HEK293 (cell line): Measurements from ENCODE around the gene PDZRN3.

Experiments
- CTCF ChIP-seq: fragments of 450-650 bp; formaldehyde crosslinking; IDR thresholded peaks from 2 replicates; pipeline ENCODE4 v1.5.1; 2016; ENCODE audit warnings: missing biosample characterization, missing genetic modification characterization
- GFI1B ChIP-seq: fragments of 450-650 bp; formaldehyde crosslinking; IDR thresholded peaks from 2 replicates; pipeline ENCODE4 v1.5.1; 2016; ENCODE audit warnings: missing biosample characterization, missing genetic modification characterization
- GLI4 ChIP-seq: fragments of 450-650 bp; formaldehyde crosslinking; IDR thresholded peaks from 2 replicates; pipeline ENCODE4 v1.5.1; 2016; ENCODE audit warnings: missing biosample characterization, missing genetic modification characterization
- INSM2 ChIP-seq: fragments of 450-650 bp; formaldehyde crosslinking; IDR thresholded peaks from 2 replicates; pipeline ENCODE4 v1.5.1; 2016; ENCODE audit warnings: missing biosample characterization, missing genetic modification characterization
- KLF8 ChIP-seq: fragments of 450-650 bp; formaldehyde crosslinking; IDR thresholded peaks from 2 replicates; pipeline ENCODE4 v1.5.1; 2016; ENCODE audit warnings: missing biosample characterization, missing genetic modification characterization
- MEIS1 ChIP-seq: sonication (generic); formaldehyde crosslinking; IDR thresholded peaks from 2 replicates; pipeline ENCODE4 v1.8.1; 2022; ENCODE audit warnings: missing genetic modification reagents, mild to moderate bottlenecking, borderline replicate concordance
- MYNN ChIP-seq: fragments of 450-650 bp; formaldehyde crosslinking; IDR thresholded peaks from 2 replicates; pipeline ENCODE4 v1.5.1; 2016; ENCODE audit warnings: missing biosample characterization, missing genetic modification characterization, borderline replicate concordance
- PRDM1 ChIP-seq: fragments of 450-650 bp; formaldehyde crosslinking; IDR thresholded peaks from 2 replicates; pipeline ENCODE4; 2016; ENCODE audit warnings: missing biosample characterization, missing genetic modification characterization
- RBAK ChIP-seq: fragments of 450-650 bp; formaldehyde crosslinking; IDR thresholded peaks from 2 replicates; pipeline ENCODE4 v1.5.1; 2016; ENCODE audit warnings: missing biosample characterization, missing genetic modification characterization
- SALL2 ChIP-seq: fragments of 450-650 bp; formaldehyde crosslinking; IDR thresholded peaks from 2 replicates; pipeline ENCODE4 v1.5.0; 2017; ENCODE audit warnings: missing biosample characterization, mild to moderate bottlenecking, missing genetic modification characterization, borderline replicate concordance
- SP7 ChIP-seq: fragments of 450-650 bp; formaldehyde crosslinking; IDR thresholded peaks from 2 replicates; pipeline ENCODE4 v1.5.1; 2016; ENCODE audit warnings: missing biosample characterization, missing genetic modification characterization
- TCF7L2 ChIP-seq: IDR thresholded peaks from 2 replicates; pipeline ENCODE4 v1.6.1; 2011; ENCODE audit warnings: low read depth, mild to moderate bottlenecking, inconsistent platforms, low read length, moderate library complexity, borderline replicate concordance
- ZBTB21 ChIP-seq: fragments of 450-650 bp; formaldehyde crosslinking; IDR thresholded peaks from 2 replicates; pipeline ENCODE4 v1.5.1; 2017; ENCODE audit warnings: missing biosample characterization, missing genetic modification characterization
- ZFP37 ChIP-seq: fragments of 450-650 bp; formaldehyde crosslinking; IDR thresholded peaks from 2 replicates; pipeline ENCODE4 v1.5.1; 2016; ENCODE audit warnings: missing biosample characterization, missing genetic modification characterization
- ZNF114 ChIP-seq: fragments of 450-650 bp; formaldehyde crosslinking; IDR thresholded peaks from 2 replicates; pipeline ENCODE4 v1.5.0; 2017; ENCODE audit warnings: missing biosample characterization, missing genetic modification characterization
- ZNF132 ChIP-seq: fragments of 450-650 bp; formaldehyde crosslinking; IDR thresholded peaks from 2 replicates; pipeline ENCODE4 v1.5.1; 2017; ENCODE audit warnings: missing biosample characterization, missing genetic modification characterization, borderline replicate concordance
- ZNF223 ChIP-seq: fragments of 450-650 bp; formaldehyde crosslinking; IDR thresholded peaks from 2 replicates; pipeline ENCODE4 v1.5.1; 2016; ENCODE audit warnings: missing biosample characterization, missing genetic modification characterization
- ZNF23 ChIP-seq: fragments of 450-650 bp; formaldehyde crosslinking; IDR thresholded peaks from 2 replicates; pipeline ENCODE4 v1.5.1; 2016; ENCODE audit warnings: missing biosample characterization, missing genetic modification characterization, borderline replicate concordance
- ZNF335 ChIP-seq: fragments of 450-650 bp; formaldehyde crosslinking; conservative IDR thresholded peaks from 2 replicates; pipeline ENCODE4 v1.5.1; 2016; ENCODE audit warnings: missing biosample characterization, missing genetic modification characterization
- ZNF354C ChIP-seq: fragments of 450-650 bp; formaldehyde crosslinking; IDR thresholded peaks from 2 replicates; pipeline ENCODE4 v1.5.1; 2016; ENCODE audit warnings: missing biosample characterization, missing genetic modification characterization, low read depth, borderline replicate concordance
- ZNF501 ChIP-seq: fragments of 450-650 bp; formaldehyde crosslinking; IDR thresholded peaks from 2 replicates; pipeline ENCODE4 v1.5.1; 2016; ENCODE audit warnings: missing biosample characterization, missing genetic modification characterization
- ZNF510 ChIP-seq: fragments of 450-650 bp; formaldehyde crosslinking; IDR thresholded peaks from 2 replicates; pipeline ENCODE4 v1.5.1; 2018; ENCODE audit warnings: mild to moderate bottlenecking, missing genetic modification characterization, missing biosample characterization; ENCODE audit not compliant: insufficient replicate concordance
- ZNF513 ChIP-seq: fragments of 450-650 bp; IDR thresholded peaks from 2 replicates; pipeline ENCODE4 v1.5.1; 2018; ENCODE audit warnings: missing biosample characterization, missing genetic modification characterization
- ZNF561 ChIP-seq: fragments of 450-650 bp; IDR thresholded peaks from 2 replicates; pipeline ENCODE4 v1.5.1; 2018; ENCODE audit warnings: missing biosample characterization, missing genetic modification characterization, borderline replicate concordance
- ZNF837 ChIP-seq: fragments of 450-650 bp; formaldehyde crosslinking; IDR thresholded peaks from 2 replicates; pipeline ENCODE4 v1.5.1; 2016; ENCODE audit warnings: missing biosample characterization, missing genetic modification characterization
- ZNF843 ChIP-seq: fragments of 450-650 bp; formaldehyde crosslinking; IDR thresholded peaks from 2 replicates; pipeline ENCODE4 v1.5.1; 2016; ENCODE audit warnings: missing biosample characterization, missing genetic modification characterization
- ZXDB ChIP-seq: fragments of 450-650 bp; formaldehyde crosslinking; IDR thresholded peaks from 2 replicates; pipeline ENCODE4 v1.5.1; 2016; ENCODE audit warnings: missing biosample characterization, missing genetic modification characterization
- TF ChIP-seq, protein P1 (sequence below): fragments of 450-650 bp; formaldehyde crosslinking; IDR thresholded peaks from 2 replicates; pipeline ENCODE4 v1.5.1; 2016; ENCODE audit warnings: missing biosample characterization, missing genetic modification characterization
- TF ChIP-seq, protein P2 (sequence below): fragments of 450-650 bp; formaldehyde crosslinking; conservative IDR thresholded peaks from 2 replicates; pipeline ENCODE4 v1.5.1; 2016; ENCODE audit warnings: low read depth, missing biosample characterization, missing genetic modification characterization
- TF ChIP-seq, protein P3 (sequence below): fragments of 450-650 bp; formaldehyde crosslinking; IDR thresholded peaks from 2 replicates; pipeline ENCODE4 v1.5.1; 2016; ENCODE audit warnings: missing biosample characterization, missing genetic modification characterization

PDZRN3 gene

DNA sequence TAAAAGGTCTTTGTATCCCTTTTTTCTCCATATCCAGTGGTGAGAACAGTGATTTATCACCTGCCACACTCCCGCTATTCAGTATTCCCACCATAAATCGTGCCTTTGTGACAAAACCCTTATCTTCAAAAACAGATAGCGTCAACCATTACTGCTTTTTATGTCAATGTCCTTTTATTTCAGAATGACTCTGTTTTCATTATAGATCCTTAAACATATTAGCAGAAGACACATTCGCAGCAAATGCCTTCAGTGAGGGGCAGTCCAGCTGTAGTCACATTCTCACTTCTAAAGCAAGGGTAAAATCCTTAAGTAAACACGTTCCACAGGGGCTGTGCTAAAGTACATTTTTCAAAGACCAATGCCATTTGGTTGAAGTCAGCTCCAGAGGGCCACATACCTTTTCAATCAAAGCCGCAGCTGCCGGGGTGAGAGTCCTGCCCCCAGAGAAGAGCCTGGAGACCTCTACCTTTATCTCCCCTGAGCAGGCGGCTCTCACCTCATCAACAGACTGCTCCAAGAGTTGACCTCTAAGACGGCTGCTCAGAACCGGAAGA lies 53.4 kb downstream of the PDZRN3 start (continued):
- TF ChIP-seq, protein P1, sequence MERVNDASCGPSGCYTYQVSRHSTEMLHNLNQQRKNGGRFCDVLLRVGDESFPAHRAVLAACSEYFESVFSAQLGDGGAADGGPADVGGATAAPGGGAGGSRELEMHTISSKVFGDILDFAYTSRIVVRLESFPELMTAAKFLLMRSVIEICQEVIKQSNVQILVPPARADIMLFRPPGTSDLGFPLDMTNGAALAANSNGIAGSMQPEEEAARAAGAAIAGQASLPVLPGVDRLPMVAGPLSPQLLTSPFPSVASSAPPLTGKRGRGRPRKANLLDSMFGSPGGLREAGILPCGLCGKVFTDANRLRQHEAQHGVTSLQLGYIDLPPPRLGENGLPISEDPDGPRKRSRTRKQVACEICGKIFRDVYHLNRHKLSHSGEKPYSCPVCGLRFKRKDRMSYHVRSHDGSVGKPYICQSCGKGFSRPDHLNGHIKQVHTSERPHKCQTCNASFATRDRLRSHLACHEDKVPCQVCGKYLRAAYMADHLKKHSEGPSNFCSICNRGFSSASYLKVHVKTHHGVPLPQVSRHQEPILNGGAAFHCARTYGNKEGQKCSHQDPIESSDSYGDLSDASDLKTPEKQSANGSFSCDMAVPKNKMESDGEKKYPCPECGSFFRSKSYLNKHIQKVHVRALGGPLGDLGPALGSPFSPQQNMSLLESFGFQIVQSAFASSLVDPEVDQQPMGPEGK (tag by site-specific recombination): no peak
- TF ChIP-seq ZNF837 (tag by site-specific recombination): no peak
- no peak for TF ChIP-seq ZNF510
- no peak for TF ChIP-seq SP7 (tag by site-specific recombination)
- TF ChIP-seq ZNF23 (tag by site-specific recombination): no peak
- TF ChIP-seq ZNF114: no peak
- TF ChIP-seq CTCF (tag by site-specific recombination): no peak
- no peak for TF ChIP-seq KLF8 (tag by site-specific recombination)
- TF ChIP-seq ZNF223 (tag by site-specific recombination): no peak
- TF ChIP-seq SALL2 (tag by site-specific recombination): no peak
- no peak for TF ChIP-seq ZNF513 (tag by site-specific recombination)
- peak; percentile 80; the same call in 1 of the 2 replicates for TF ChIP-seq TCF7L2
- TF ChIP-seq PRDM1 (tag by site-specific recombination): no peak
- TF ChIP-seq ZNF132 (tag by site-specific recombination): no peak
- no peak for TF ChIP-seq ZNF354C (tag by site-specific recombination)
- no peak for TF ChIP-seq INSM2
- TF ChIP-seq MEIS1 (CRISPR knock-in tag): peak; percentile 84
- peak; percentile 56 for TF ChIP-seq ZNF843
- TF ChIP-seq, protein P2, sequence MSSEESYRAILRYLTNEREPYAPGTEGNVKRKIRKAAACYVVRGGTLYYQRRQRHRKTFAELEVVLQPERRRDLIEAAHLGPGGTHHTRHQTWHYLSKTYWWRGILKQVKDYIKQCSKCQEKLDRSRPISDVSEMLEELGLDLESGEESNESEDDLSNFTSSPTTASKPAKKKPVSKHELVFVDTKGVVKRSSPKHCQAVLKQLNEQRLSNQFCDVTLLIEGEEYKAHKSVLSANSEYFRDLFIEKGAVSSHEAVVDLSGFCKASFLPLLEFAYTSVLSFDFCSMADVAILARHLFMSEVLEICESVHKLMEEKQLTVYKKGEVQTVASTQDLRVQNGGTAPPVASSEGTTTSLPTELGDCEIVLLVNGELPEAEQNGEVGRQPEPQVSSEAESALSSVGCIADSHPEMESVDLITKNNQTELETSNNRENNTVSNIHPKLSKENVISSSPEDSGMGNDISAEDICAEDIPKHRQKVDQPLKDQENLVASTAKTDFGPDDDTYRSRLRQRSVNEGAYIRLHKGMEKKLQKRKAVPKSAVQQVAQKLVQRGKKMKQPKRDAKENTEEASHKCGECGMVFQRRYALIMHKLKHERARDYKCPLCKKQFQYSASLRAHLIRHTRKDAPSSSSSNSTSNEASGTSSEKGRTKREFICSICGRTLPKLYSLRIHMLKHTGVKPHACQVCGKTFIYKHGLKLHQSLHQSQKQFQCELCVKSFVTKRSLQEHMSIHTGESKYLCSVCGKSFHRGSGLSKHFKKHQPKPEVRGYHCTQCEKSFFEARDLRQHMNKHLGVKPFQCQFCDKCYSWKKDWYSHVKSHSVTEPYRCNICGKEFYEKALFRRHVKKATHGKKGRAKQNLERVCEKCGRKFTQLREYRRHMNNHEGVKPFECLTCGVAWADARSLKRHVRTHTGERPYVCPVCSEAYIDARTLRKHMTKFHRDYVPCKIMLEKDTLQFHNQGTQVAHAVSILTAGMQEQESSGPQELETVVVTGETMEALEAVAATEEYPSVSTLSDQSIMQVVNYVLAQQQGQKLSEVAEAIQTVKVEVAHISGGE: no peak
- TF ChIP-seq GFI1B (tag by site-specific recombination): no peak
- TF ChIP-seq RBAK (tag by site-specific recombination): no peak
- no peak for TF ChIP-seq ZNF335 (tag by site-specific recombination)
- 0 out of 2 replicates have a peak, but pooled peaks have one; percentile 31 for TF ChIP-seq ZXDB
- TF ChIP-seq MYNN (tag by site-specific recombination): no peak
- TF ChIP-seq, protein P3, sequence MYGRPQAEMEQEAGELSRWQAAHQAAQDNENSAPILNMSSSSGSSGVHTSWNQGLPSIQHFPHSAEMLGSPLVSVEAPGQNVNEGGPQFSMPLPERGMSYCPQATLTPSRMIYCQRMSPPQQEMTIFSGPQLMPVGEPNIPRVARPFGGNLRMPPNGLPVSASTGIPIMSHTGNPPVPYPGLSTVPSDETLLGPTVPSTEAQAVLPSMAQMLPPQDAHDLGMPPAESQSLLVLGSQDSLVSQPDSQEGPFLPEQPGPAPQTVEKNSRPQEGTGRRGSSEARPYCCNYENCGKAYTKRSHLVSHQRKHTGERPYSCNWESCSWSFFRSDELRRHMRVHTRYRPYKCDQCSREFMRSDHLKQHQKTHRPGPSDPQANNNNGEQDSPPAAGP (tag by site-specific recombination): no peak
- TF ChIP-seq ZNF501 (tag by site-specific recombination): no peak
- no peak for TF ChIP-seq ZBTB21 (tag by site-specific recombination)
- TF ChIP-seq ZNF561 (tag by site-specific recombination): no peak
- TF ChIP-seq GLI4 (tag by site-specific recombination): no peak
- no peak for TF ChIP-seq ZFP37
